Activated naive CD8-positive, alpha-beta T cell treated with anti-CD3 and anti-CD28 coated beads for 36 hours (primary cell): ENCODE data around the gene IL23R. TPM values are rescaled to one million over a fixed set of nuclear protein-coding genes. Genes with fewer than 3 reads are reported as not detected.
A peak's percentile ranks its signal among the peaks of the same experiment; 100 is the strongest.

ENCODE experiments used
- DNase-seq: peaks from one replicate; pipeline ENCODE4 v3.0.0; 2021
- H3K27ac Mint-ChIP-seq: one replicate; pipeline ENCODE4 v1.8.0; 2022; ENCODE audit warnings: mild to moderate bottlenecking, moderate library complexity, mixed read lengths
- H3K27me3 Mint-ChIP-seq: one replicate; pipeline ENCODE4 v1.8.0; 2022; ENCODE audit warnings: mild to moderate bottlenecking, mixed read lengths
- H3K36me3 Mint-ChIP-seq: one replicate; pipeline ENCODE4 v1.8.0; 2021; ENCODE audit warnings: mild to moderate bottlenecking, mixed read lengths
- H3K4me1 Mint-ChIP-seq: one replicate; pipeline ENCODE4 v1.8.0; 2021; ENCODE audit warnings: mixed read lengths
- H3K4me3 Mint-ChIP-seq: one replicate; pipeline ENCODE4 v1.8.0; 2022; ENCODE audit warnings: mild to moderate bottlenecking, moderate library complexity, mixed read lengths
- H3K9me3 Mint-ChIP-seq: one replicate; pipeline ENCODE4 v1.8.0; 2022; ENCODE audit warnings: mixed read lengths
- total RNA-seq, 2 experiments: library from RNA; stranded (reverse); gene quantifications; one replicate each; pipeline ENCODE4 v1.2.3, GENCODE V29; 2021

Gene IL23R
- total RNA-seq, 2 experiments from 2014 or later, result 0.08 TPM; not detected in 1

DNA sequence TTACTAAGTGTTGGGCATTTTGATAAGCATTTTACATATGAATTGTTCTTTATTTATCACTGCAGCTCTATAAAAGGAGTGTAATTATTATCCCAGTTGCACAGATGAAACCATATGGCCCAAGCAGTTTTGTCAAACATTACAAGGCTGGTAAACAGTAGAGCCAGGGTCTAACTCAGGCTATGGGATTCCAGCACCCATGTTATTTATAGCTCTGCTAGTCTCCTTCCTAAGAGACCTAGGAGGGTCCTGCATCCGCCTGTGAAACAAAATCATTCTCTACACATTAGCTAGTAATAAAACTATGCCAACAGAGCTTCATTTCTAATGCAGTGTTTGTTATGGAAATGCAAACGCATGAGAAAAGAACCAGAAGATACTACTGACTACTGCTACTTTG lies 58.6 kb downstream of the IL23R start:
- Mint-ChIP-seq H3K27ac (no peak overlapping the region), H3K4me3 (no peak overlapping the region), H3K27me3 (peaks cover 17% of the 10 kb centered on the region), H3K36me3 (no peaks in the 10 kb centered on the region), H3K9me3 (peaks cover 3% of the 10 kb centered on the region), H3K4me1 (peaks cover 2% of the 10 kb centered on the region)
- DNase-seq, result no peak

- no peaks in the 10 kb centered on the region for H3K36me3 Mint-ChIP-seq
- no peak overlapping the region for H3K4me3 Mint-ChIP-seq
- H3K27ac Mint-ChIP-seq, result no peak overlapping the region
- peaks cover 2% of the 10 kb centered on the region for H3K4me1 Mint-ChIP-seq
- DNase-seq, result no peak
- H3K9me3 Mint-ChIP-seq, result peaks cover 3% of the 10 kb centered on the region
- peaks cover 17% of the 10 kb centered on the region for H3K27me3 Mint-ChIP-seq
Measured at GRCh38 chr1:67226688-67227087, 60.4 kb downstream of the IL23R start.

DNA sequence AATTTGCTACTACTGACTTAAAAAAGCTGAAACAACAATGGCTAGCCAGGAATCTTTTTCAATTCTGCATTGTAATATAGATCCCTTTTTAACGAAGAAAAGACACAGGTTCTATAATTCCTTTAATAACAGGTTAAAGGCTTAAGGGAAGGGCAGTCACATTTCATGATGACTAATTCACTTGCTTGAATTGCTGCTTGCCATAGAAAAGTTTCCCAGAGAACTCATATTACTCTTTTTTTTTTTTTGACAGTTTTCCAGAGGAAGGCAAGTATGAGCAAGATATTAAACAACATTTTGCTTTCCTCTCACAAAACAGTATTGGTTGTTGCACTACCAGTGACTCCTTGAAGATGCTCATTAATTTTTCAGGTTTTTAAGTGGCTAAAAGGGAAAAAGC lies 60.9 kb downstream of the IL23R start:
- Mint-ChIP-seq H3K27me3 (peaks cover 17% of the 10 kb centered on the region), H3K36me3 (no peaks in the 10 kb centered on the region), H3K27ac (no peak overlapping the region), H3K9me3 (peaks cover 3% of the 10 kb centered on the region), H3K4me1 (peaks cover 2% of the 10 kb centered on the region), H3K4me3 (no peak overlapping the region)
- DNase-seq, result no peak

DNA sequence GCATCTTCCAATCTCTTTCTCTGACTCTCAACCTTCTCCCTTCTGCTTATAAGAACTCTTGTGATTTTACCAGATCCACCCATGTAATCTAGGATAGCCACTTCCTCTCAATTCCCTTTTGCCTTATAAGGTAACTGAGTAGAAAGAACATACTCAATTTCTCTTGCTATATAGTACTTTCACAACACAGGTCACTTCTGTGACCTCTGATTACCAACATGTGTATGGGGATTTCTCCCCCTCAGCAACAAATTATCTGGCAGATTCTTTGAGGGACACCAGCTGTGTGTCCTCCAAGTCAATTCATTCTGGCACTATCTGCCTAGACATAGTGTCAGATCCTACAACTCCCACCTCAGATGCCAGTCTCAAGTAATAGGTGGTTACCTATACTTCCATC lies 62.5 kb downstream of the IL23R start:
- no peak overlapping the region for H3K4me3 Mint-ChIP-seq
- H3K36me3 Mint-ChIP-seq, result no peaks in the 10 kb centered on the region
- H3K4me1 Mint-ChIP-seq, result peaks cover 2% of the 10 kb centered on the region
- H3K9me3 Mint-ChIP-seq, result peaks cover 3% of the 10 kb centered on the region
- no peak overlapping the region for H3K27ac Mint-ChIP-seq
- no peak for DNase-seq
- H3K27me3 Mint-ChIP-seq, result peaks cover 17% of the 10 kb centered on the region

GRCh38 chr1:67230539-67230938 lies 64.3 kb downstream of the IL23R start:
- Mint-ChIP-seq H3K36me3 (no peaks in the 10 kb centered on the region), H3K9me3 (peaks cover 3% of the 10 kb centered on the region), H3K4me3 (no peak overlapping the region)

GRCh38 chr1:67236277-67236676 lies 70.0 kb downstream of the IL23R start:
- Mint-ChIP-seq H3K4me3 (no peak overlapping the region), H3K27me3 (peaks cover 9% of the 10 kb centered on the region), H3K4me1 (peaks cover 17% of the 10 kb centered on the region), H3K36me3 (peaks cover 2% of the 10 kb centered on the region), H3K27ac (no peak overlapping the region), H3K9me3 (no peaks in the 10 kb centered on the region)
- DNase-seq, result no peak

More at GRCh38 chr1:67230539-67230938, 64.3 kb downstream of the IL23R start:
- Mint-ChIP-seq H3K27me3 (peaks cover 20% of the 10 kb centered on the region), H3K4me1 (peaks cover 4% of the 10 kb centered on the region), H3K27ac (no peak overlapping the region)
- DNase-seq, result no peak

GRCh38 chr1:67239738-67240137 lies 73.5 kb downstream of the IL23R start:
- Mint-ChIP-seq H3K27me3 (peaks cover 9% of the 10 kb centered on the region), H3K4me3 (no peak overlapping the region), H3K36me3 (peaks cover 2% of the 10 kb centered on the region), H3K9me3 (peaks cover 3% of the 10 kb centered on the region), H3K4me1 (peaks cover 15% of the 10 kb centered on the region), H3K27ac (peak overlapping the region; percentile 47)
- no peak for DNase-seq

DNA sequence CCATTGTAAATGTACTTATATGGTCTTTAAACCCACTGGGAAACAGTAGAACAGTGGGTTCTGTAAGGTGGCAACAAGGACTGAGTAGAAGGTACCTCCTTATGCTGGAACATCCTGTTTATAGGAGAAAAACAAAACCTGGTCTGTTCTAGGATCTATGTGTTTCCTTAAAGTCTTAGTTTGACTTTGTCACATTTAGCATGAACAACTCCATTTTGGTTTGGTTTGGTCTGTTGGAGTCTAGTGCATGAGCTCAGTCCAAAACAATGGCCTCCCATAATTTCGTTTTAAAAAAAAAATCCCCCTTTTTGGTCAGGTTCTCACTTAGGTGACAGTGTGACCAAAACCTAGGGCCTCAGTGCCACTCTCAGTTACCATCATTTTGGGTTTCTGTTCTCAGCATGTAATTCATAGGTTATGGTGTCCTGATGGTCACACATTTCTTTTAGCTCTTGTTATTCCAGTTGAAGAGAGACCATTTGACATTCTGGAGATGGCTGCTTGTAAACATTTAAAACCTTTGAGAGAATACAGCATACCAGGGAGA lies 75.0 kb downstream of the IL23R start:
- Mint-ChIP-seq H3K9me3 (peaks cover 3% of the 10 kb centered on the region), H3K36me3 (peaks cover 2% of the 10 kb centered on the region), H3K27me3 (no peaks in the 10 kb centered on the region), H3K27ac (no peak overlapping the region), H3K4me3 (no peak overlapping the region), H3K4me1 (peaks cover 10% of the 10 kb centered on the region)
- no peak for DNase-seq

DNA sequence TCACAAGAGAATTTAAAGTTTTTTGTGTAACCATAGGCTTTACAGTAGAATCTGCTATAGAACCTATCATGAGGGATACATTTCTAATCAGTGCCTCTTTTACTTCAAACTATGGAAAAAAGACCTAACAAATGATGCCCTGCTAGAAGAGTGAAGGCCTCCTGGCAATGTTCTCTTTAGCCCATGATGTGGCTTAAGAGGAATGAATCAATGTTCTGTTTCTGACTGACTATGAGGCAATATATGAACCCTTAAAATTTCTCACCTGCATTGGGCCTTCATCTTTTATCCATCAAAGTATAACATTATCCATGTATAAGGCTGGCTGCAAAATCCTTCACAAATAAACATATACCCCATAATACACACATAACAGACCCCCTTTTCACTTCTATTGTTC lies 75.8 kb downstream of the IL23R start:
- H3K4me3 Mint-ChIP-seq, result no peak overlapping the region
- no peak overlapping the region for H3K27ac Mint-ChIP-seq
- H3K27me3 Mint-ChIP-seq, result no peaks in the 10 kb centered on the region
- peaks cover 3% of the 10 kb centered on the region for H3K9me3 Mint-ChIP-seq
- peaks cover 10% of the 10 kb centered on the region for H3K4me1 Mint-ChIP-seq
- no peak for DNase-seq
- H3K36me3 Mint-ChIP-seq, result peaks cover 4% of the 10 kb centered on the region

- peaks cover 22% of the 10 kb centered on the region for H3K9me3 Mint-ChIP-seq
- H3K4me3 Mint-ChIP-seq, result no peak overlapping the region
- H3K4me1 Mint-ChIP-seq, result no peaks in the 10 kb centered on the region
- peaks cover 8% of the 10 kb centered on the region for H3K27me3 Mint-ChIP-seq
- H3K36me3 Mint-ChIP-seq, result peaks cover 20% of the 10 kb centered on the region
- no peak for DNase-seq
- no peak overlapping the region for H3K27ac Mint-ChIP-seq
Measured at GRCh38 chr1:67250051-67250653, 83.9 kb downstream of the IL23R start.

DNA sequence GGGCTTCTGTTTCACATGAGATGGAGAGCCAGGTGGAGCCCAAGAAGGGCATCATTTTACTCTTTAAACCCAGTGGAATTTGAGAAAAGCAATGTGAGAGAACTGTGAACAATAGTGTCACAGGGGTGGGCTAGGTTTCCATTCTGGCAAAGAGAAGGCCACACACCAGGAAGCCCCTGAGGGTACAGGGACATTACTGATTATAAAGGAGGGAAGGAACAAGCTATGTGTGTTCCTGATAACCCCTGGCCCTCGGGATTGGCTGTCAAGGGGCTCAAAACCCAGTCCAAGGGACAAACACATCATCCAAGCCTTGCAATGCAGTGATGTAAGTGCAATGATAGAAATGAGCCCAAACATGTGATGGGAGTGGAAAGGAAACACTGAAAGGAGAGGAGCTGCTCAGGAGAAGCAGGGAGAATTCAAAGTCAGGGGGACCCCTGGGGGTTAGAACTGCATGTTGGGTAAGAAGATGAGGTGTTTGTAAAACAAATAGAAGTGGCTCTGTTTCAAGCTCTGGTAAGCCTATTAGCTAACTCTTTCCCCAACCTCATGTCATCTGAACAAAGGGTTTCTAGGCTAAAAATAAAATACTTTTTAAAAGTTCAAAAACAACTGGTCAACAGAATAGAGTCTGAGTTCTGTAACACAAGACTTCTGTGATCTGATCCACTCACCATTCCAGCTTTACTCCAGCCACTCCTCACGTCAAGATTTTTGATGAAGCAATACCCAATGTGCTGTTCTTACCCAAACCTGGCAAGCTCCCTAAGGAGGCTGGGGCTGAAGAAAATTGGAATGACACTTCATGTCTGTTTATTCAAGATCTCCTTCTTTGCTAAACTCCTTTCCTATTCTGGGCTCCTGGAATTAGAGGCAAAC lies 90.3 kb downstream of the IL23R start:
- H3K4me1 Mint-ChIP-seq, result peaks cover 4% of the 10 kb centered on the region
- peaks cover 4% of the 10 kb centered on the region for H3K9me3 Mint-ChIP-seq
- H3K27me3 Mint-ChIP-seq, result no peaks in the 10 kb centered on the region
- no peak overlapping the region for H3K27ac Mint-ChIP-seq
- no peaks in the 10 kb centered on the region for H3K36me3 Mint-ChIP-seq
- no peak overlapping the region for H3K4me3 Mint-ChIP-seq
- no peak for DNase-seq

- Mint-ChIP-seq H3K27me3 (no peaks in the 10 kb centered on the region), H3K9me3 (peaks cover 4% of the 10 kb centered on the region), H3K36me3 (no peaks in the 10 kb centered on the region), H3K4me1 (peaks cover 10% of the 10 kb centered on the region), H3K4me3 (no peak overlapping the region), H3K27ac (no peak overlapping the region)
- DNase-seq, result no peak
Measured at GRCh38 chr1:67257173-67257535, 90.9 kb downstream of the IL23R start.

DNA sequence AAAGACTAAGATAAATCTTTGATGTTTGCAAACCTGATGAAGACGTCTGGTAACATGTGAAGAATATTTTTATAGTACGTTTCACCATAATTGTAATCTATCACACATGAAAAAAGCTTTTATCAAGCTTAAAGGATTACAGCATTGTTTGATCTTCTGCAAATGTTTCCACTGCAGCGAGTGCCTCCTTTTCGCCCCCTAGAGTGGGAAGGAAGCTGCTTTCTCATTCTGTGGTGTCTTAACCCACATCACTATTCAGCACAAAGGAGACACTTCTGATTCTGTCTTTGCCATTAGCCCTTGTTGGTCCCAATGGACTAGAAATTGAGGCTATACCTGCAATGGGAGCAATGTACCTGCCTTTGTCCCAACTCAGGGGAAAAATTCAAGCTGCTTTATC lies 95.4 kb downstream of the IL23R start:
- Mint-ChIP-seq H3K9me3 (no peaks in the 10 kb centered on the region), H3K27ac (no peak overlapping the region)

GRCh38 chr1:67262735-67263134 lies 96.5 kb downstream of the IL23R start:
- Mint-ChIP-seq H3K9me3 (no peaks in the 10 kb centered on the region), H3K4me3 (no peak overlapping the region), H3K4me1 (peaks cover 31% of the 10 kb centered on the region), H3K27ac (no peak overlapping the region), H3K36me3 (no peaks in the 10 kb centered on the region), H3K27me3 (no peaks in the 10 kb centered on the region)
- DNase-seq, result no peak

More for the DNA sequence above, 95.4 kb downstream of the IL23R start:
- Mint-ChIP-seq H3K27me3 (no peaks in the 10 kb centered on the region), H3K4me3 (no peak overlapping the region), H3K4me1 (peaks cover 31% of the 10 kb centered on the region), H3K36me3 (no peaks in the 10 kb centered on the region)
- no peak for DNase-seq

DNA sequence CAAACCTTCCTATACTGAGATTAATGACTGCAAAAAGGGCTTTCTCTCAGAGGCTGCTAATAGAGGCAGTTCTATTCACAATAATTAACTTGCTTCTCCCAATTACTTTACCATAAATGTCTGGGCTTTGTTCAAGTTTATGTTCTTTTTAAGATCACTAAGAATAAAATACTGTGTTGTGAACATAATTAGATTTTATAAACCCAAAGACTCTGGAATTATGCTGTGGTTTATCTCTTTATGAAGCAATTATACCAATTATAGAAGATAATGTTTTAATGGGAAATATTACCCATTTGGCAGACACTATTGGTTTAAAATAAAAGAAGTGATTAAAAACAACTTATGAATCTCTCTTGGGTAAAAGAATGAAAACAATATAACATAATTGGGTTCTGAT lies 97.9 kb downstream of the IL23R start:
- no peaks in the 10 kb centered on the region for H3K36me3 Mint-ChIP-seq
- H3K9me3 Mint-ChIP-seq, result no peaks in the 10 kb centered on the region
- H3K4me1 Mint-ChIP-seq, result peaks cover 30% of the 10 kb centered on the region
- H3K27ac Mint-ChIP-seq, result no peak overlapping the region
- no peak overlapping the region for H3K4me3 Mint-ChIP-seq
- no peak for DNase-seq
- H3K27me3 Mint-ChIP-seq, result peaks cover 4% of the 10 kb centered on the region
